Measurements from ENCODE around the gene IQGAP3. TPM values are rescaled to one million over a fixed set of nuclear protein-coding genes. Genes with fewer than 3 reads are reported as not detected.

Gene IQGAP3
- total RNA-seq, 4 donors from 2014 or later: 0.06 to 1.1 (median 0.50) TPM; not detected in 1

DNA sequence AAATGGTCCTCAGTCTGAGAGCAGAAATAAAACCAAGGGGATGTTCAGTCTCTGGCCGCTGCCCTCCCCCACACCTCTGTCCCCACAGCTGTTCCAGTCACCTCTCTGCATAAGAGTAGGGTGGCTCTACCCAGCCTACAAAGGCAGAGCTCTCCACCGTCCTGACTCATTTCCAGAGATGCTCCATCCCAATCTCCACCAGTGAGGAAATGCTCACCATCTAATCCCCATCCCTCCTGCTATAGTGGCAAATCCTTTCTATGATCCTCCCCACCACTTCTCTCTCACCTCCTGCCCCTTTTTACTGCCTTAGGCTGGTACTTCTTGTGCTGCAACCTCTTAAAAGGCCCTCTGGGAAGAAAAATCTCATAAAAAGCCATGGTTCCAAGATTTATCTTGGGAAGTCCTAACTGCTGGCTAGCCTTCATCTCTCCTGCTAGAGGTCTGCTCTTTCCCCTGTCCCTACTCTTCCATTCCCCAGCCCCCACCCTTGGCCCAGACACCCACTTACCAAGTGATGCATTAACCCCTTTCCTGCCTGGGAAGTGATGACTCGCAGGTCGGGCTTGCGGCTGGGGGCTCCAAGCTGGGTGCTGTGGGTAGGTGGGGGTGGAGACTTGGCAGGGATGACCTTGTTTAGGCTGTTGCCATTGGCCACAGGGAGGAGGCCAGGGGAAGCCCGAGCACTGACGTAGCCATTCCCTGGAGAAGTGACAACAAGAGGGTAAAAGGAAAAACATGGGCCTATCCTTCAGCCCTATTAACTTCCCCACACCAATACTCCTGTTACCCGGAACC lies 95.7 kb downstream of the IQGAP3 start:
- Histone ChIP-seq H3K9me3 (no peaks in the 10 kb centered on the region), H3K27ac (replicated peaks in 1 of 4) (peak overlapping the region; percentile 87 to 100 (median 91)), H3K4me1 (peaks cover 87 to 91% (median 90%) of the 10 kb centered on the region in 4 donors), H3K27me3 (no peaks in the 10 kb centered on the region), H3K36me3 (peaks cover 67 to 100% (median 99%) of the 10 kb centered on the region in 4 donors), H3K4me3 (no peak overlapping the region)
- intact Hi-C loops (cut with DNase I): no loop called here
- TF ChIP-seq, protein P1, sequence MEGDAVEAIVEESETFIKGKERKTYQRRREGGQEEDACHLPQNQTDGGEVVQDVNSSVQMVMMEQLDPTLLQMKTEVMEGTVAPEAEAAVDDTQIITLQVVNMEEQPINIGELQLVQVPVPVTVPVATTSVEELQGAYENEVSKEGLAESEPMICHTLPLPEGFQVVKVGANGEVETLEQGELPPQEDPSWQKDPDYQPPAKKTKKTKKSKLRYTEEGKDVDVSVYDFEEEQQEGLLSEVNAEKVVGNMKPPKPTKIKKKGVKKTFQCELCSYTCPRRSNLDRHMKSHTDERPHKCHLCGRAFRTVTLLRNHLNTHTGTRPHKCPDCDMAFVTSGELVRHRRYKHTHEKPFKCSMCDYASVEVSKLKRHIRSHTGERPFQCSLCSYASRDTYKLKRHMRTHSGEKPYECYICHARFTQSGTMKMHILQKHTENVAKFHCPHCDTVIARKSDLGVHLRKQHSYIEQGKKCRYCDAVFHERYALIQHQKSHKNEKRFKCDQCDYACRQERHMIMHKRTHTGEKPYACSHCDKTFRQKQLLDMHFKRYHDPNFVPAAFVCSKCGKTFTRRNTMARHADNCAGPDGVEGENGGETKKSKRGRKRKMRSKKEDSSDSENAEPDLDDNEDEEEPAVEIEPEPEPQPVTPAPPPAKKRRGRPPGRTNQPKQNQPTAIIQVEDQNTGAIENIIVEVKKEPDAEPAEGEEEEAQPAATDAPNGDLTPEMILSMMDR (IDR thresholded peaks at IDR 0.05): no peak
- no peak for TF ChIP-seq EP300 (IDR thresholded peaks at IDR 0.05)
- no peak for TF ChIP-seq POLR2AphosphoS5 (IDR thresholded peaks at IDR 0.05)
- DNase-seq (ENCODE audit: extremely low spot score): no peak
- 28% methylated on average over 7 of the region's 8 CpGs for WGBS

- DNase-seq (ENCODE audit: extremely low spot score): peak; percentile 97
- intact Hi-C loops (cut with DNase I): no loop called here
- H3K4me1 ChIP-seq: peaks cover 87 to 90% (median 90%) of the 10 kb centered on the region in 4 donors
- H3K27ac ChIP-seq (replicated peaks in 1 of 4): peak overlapping the region; percentile 87 to 100 (median 91)
- H3K36me3 ChIP-seq: peaks cover 64 to 99% (median 98%) of the 10 kb centered on the region in 4 donors
- H3K4me3 ChIP-seq: peak overlapping the region in 1 of 4 donors; percentile 5
- WGBS: 39% methylated on average over 14 of the region's 25 CpGs
- no peaks in the 10 kb centered on the region for H3K27me3 ChIP-seq
- no peaks in the 10 kb centered on the region for H3K9me3 ChIP-seq
- TF ChIP-seq POLR2AphosphoS5 (IDR thresholded peaks at IDR 0.05) (peak; percentile 96 to 99), EP300 (IDR thresholded peaks at IDR 0.05) (peak; percentile 87)
- TF ChIP-seq, protein P1 (IDR thresholded peaks at IDR 0.05): no peak
Measured at GRCh38 chr1:156475568-156476500, 96.5 kb downstream of the IQGAP3 start.

Small RNA genes within 50 kb of the gene (small RNA-seq; reads per million reads assigned to genes)
- 0 reads per million in 3 donors for gene RF00019

Other genes starting within 250 kb of the IQGAP3 start
- 100 to 1,000 TPM; 172 to 241 (median 222) TPM for gene CCT3, start 234.3 kb downstream of the IQGAP3 start, total RNA-seq
- gene TSACC, start 234.0 kb downstream of the IQGAP3 start, total RNA-seq: not detected
- gene RHBG, start 203.4 kb downstream of the IQGAP3 start, total RNA-seq: not detected
- 100 to 1,000 TPM in 3 of 4 donors, 10 to 100 TPM in 1; 78.0 to 138 (median 115) TPM for gene MEF2D, start 71.8 kb downstream of the IQGAP3 start, total RNA-seq
- not detected for gene TTC24, start 7.2 kb upstream of the IQGAP3 start, total RNA-seq
- 10 to 100 TPM; 73.5 to 98.0 (median 85.2) TPM for gene NAXE, start 19.2 kb upstream of the IQGAP3 start, total RNA-seq
- gene GPATCH4, start 28.9 kb upstream of the IQGAP3 start, total RNA-seq: 10 to 100 TPM; 22.6 to 32.8 (median 26.4) TPM
- 1 to 10 TPM in 3 of 4 donors, under 1 TPM in 1; 0.83 to 5.1 (median 2.2) TPM for gene HAPLN2, start 46.9 kb upstream of the IQGAP3 start, total RNA-seq
- gene BCAN, start 69.6 kb upstream of the IQGAP3 start, total RNA-seq: 1 to 10 TPM in 1 of 4 donors, under 1 TPM in 2, not detected in 1; 0.45 to 1.0 (median 0.99) TPM
- gene NES, start 104.8 kb upstream of the IQGAP3 start, total RNA-seq: 10 to 100 TPM; 16.6 to 37.4 (median 32.5) TPM
- 1 to 10 TPM; 1.2 to 6.4 (median 2.7) TPM for gene CRABP2, start 133.0 kb upstream of the IQGAP3 start, total RNA-seq
- gene METTL25B, start 155.9 kb upstream of the IQGAP3 start, total RNA-seq: 10 to 100 TPM; 16.2 to 32.3 (median 18.0) TPM
- gene ISG20L2, start 156.2 kb upstream of the IQGAP3 start, total RNA-seq: 10 to 100 TPM; 16.2 to 20.0 (median 19.0) TPM
- 10 to 100 TPM; 43.5 to 67.4 (median 62.4) TPM for gene MRPL24, start 168.5 kb upstream of the IQGAP3 start, total RNA-seq
- gene HDGF, start 179.1 kb upstream of the IQGAP3 start, total RNA-seq: 100 to 1,000 TPM; 124 to 239 (median 167) TPM
- 10 to 100 TPM; 21.2 to 43.6 (median 38.7) TPM for gene PRCC, start 195.0 kb upstream of the IQGAP3 start, total RNA-seq
- 1 to 10 TPM in 1 of 4 donors, under 1 TPM in 2, not detected in 1; 0.83 to 2.7 (median 0.84) TPM for gene SH2D2A, start 244.3 kb upstream of the IQGAP3 start, total RNA-seq

Measured in esophagus muscularis mucosa (tissue), 4 donors.